DMS153 treated with DMSO at 0.1 percent for 48 hours (cell line): ENCODE results near the gene RIPK4.
"Not testable (repeated sequence)": the region's sequence is repeated elsewhere in the genome, so short reads cannot be mapped to it uniquely, and the experiment has no call there.

Source experiments
- DNase-seq: peaks from one replicate; lab custom pipeline; 2025; ENCODE audit not compliant: unreplicated experiment; lab: John Stamatoyannopoulos, UW

RIPK4 gene

GRCh38 chr21:41717573-41718330 lies 49.1 kb downstream of the RIPK4 start:
- DNase-seq = no peak

GRCh38 chr21:41716751-41717150 lies 50.1 kb downstream of the RIPK4 start:
- no peak for DNase-seq

GRCh38 chr21:41715649-41716281 lies 51.1 kb downstream of the RIPK4 start:
- DNase-seq = no peak

GRCh38 chr21:41714299-41714865 lies 52.5 kb downstream of the RIPK4 start:
- DNase-seq = not testable (repeated sequence)

GRCh38 chr21:41713495-41714281 lies 53.2 kb downstream of the RIPK4 start:
- no peak for DNase-seq

GRCh38 chr21:41712730-41713129 lies 54.1 kb downstream of the RIPK4 start:
- DNase-seq = peak; percentile 15

GRCh38 chr21:41712201-41712600 lies 54.7 kb downstream of the RIPK4 start:
- DNase-seq = no peak

- DNase-seq = no peak
Observed at GRCh38 chr21:41711416-41712007, 55.3 kb downstream of the RIPK4 start.

- no peak for DNase-seq
Observed at GRCh38 chr21:41710823-41711160, 56.1 kb downstream of the RIPK4 start.

GRCh38 chr21:41709965-41710822 lies 56.7 kb downstream of the RIPK4 start:
- DNase-seq = no peak

GRCh38 chr21:41709166-41709565 lies 57.7 kb downstream of the RIPK4 start:
- DNase-seq = no peak

GRCh38 chr21:41707960-41708330 lies 58.9 kb downstream of the RIPK4 start:
- no peak for DNase-seq

- DNase-seq = peak; percentile 45
Observed at GRCh38 chr21:41707231-41707959, 59.5 kb downstream of the RIPK4 start.

- DNase-seq = no peak
Observed at GRCh38 chr21:41706678-41707077, 60.2 kb downstream of the RIPK4 start.

GRCh38 chr21:41706263-41706639 lies 60.6 kb downstream of the RIPK4 start:
- DNase-seq = no peak

GRCh38 chr21:41705546-41706262 lies 61.1 kb downstream of the RIPK4 start:
- no peak for DNase-seq

- peak; percentile 64 for DNase-seq
Observed at GRCh38 chr21:41703857-41704501, 62.9 kb downstream of the RIPK4 start.

- DNase-seq = no peak
Observed at GRCh38 chr21:41701749-41702148, 65.1 kb downstream of the RIPK4 start.

- no peak for DNase-seq
Observed at GRCh38 chr21:41699311-41699710, 67.5 kb downstream of the RIPK4 start.
